Measurements from ENCODE around the gene COL7A1. TPM values are rescaled to one million over a fixed set of nuclear protein-coding genes. Genes with fewer than 3 reads are reported as not detected.

The COL7A1 gene
- polyA plus RNA-seq, 1 of the 3 experiments (the other 2 are of a cell fraction) = 10.8 TPM

DNA sequence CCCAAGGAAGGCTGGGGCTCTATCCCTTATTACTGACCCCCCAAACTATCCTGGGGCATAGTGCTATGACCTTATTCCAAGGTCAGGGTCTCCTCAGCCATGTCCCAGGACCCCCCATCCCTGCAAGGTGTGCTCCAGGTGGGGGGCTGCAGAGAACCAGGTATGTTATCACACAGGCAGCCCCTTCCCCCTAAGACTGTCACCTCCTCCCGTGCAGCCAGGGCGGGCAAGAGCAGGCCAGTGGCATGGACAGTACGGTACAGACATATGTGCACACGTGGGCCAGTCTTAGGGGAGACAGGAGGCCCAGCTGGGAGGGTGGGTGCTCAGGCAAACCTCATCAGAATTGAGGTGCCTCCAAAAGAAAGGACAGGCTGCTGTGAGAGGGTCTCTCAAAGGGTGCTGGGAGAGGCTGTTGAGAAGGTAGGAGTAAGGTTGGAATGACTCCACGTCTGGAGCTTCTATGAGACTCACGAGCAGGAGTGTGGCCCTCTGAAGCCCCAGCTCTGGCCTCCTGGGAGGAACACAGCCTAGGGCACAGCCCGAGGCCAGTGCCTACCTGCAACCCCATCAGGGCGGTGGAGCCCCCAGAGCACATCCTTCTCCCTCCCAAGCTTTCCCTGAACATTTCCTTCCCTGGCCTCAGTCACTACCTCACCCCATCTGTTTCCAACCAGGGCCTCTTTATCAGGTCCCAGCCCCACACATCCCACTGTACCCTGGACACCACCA lies 1.7 kb upstream of the COL7A1 start:
- Histone ChIP-seq H3K27me3 (ENCODE audit: insufficient read depth) (no peaks in the 10 kb centered on the region), H3K36me3 (replicated peaks in 1 of 2; ENCODE audit: control insufficient read depth in 1 of 2, insufficient read depth in 2 of 2, low read length in 1 of 2) (peaks cover 9 to 27% of the 10 kb centered on the region in 2 experiments), H3K27ac (ENCODE audit: low read depth in 2 of 2, low read length in 1 of 2) (peak overlapping the region in 1 of 2 experiments; percentile 96; a peak in 2 of 4 replicates), H3K9me3 (no peaks in the 10 kb centered on the region), H3K4me2 (peak overlapping the region; percentile 82; the same call in 1 of the 2 replicates), H3K79me2 (ENCODE audit: insufficient read depth) (peaks cover 5% of the 10 kb centered on the region; the same call in 1 of the 2 replicates), H3K4me1 (ENCODE audit: control insufficient read depth in 1 of 2, insufficient read depth in 2 of 2, low read depth in 1 of 2, low read length in 1 of 2) (peaks cover 30 to 37% of the 10 kb centered on the region in 2 experiments; a peak in 3 of 4 replicates), H3K9me2 (no peaks in the 10 kb centered on the region), H2AFZ (ENCODE audit: low read depth) (no peak overlapping the region), H3K9ac (no peak overlapping the region), H4K20me1 (ENCODE audit: insufficient read depth) (no peaks in the 10 kb centered on the region), H3F3A (replicated peaks; ENCODE audit: insufficient read depth) (peaks cover 45% of the 10 kb centered on the region), H3K4me3 (ENCODE audit: low read depth in 2 of 2, low read length in 1 of 2) (no peak overlapping the region)
- WGBS (ENCODE audit: low lambda C conversion rate) = 90% methylated on average over 5 of the region's 8 CpGs
- DNase-seq = no peak
- ChIA-PET CTCF (interaction anchor here (1.6 kb wide), 1 partner anchor 39 kb away, joined by 9 read pairs; the partner anchor contains the start of gene SLC26A6), POLR2A (interaction anchor here (0.6 to 1.7 kb wide), 2 partner anchors 65 to 1261 kb away, joined by 3 to 4 read pairs; partner anchors contain the start of gene CELSR3)
- TF ChIP-seq POLR2AphosphoS5 (IDR thresholded peaks at IDR 0.05; ENCODE audit: low read depth, low read length) = no peak
- no peak for TF ChIP-seq RCOR1 (IDR thresholded peaks at IDR 0.05; ENCODE audit: low read length)

DNA sequence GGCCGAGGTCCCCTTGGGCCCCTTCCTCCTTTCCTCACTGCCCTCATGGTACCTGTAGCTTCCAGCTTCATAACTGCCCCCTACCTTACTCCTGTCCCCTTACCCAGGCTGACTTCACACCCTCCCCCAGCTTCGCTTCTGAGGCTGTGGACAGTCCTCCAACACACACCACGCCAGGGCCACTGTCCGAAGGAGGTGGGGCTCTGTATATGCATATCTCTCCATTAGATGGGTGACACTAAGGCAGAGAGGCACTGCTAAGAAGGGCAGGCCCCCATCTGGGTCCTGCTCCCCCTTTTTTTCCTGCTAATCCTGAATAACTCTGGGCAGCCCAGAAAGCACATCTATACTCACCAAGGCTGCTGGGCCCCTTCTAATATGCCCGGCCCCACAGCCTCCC lies 1.0 kb upstream of the COL7A1 start:
- ChIA-PET POLR2A (no interaction called here), CTCF (interaction anchor here (1.6 kb wide), 1 partner anchor 39 kb away, joined by 9 read pairs; the partner anchor contains the start of gene SLC26A6)
- TF ChIP-seq, protein P1, sequence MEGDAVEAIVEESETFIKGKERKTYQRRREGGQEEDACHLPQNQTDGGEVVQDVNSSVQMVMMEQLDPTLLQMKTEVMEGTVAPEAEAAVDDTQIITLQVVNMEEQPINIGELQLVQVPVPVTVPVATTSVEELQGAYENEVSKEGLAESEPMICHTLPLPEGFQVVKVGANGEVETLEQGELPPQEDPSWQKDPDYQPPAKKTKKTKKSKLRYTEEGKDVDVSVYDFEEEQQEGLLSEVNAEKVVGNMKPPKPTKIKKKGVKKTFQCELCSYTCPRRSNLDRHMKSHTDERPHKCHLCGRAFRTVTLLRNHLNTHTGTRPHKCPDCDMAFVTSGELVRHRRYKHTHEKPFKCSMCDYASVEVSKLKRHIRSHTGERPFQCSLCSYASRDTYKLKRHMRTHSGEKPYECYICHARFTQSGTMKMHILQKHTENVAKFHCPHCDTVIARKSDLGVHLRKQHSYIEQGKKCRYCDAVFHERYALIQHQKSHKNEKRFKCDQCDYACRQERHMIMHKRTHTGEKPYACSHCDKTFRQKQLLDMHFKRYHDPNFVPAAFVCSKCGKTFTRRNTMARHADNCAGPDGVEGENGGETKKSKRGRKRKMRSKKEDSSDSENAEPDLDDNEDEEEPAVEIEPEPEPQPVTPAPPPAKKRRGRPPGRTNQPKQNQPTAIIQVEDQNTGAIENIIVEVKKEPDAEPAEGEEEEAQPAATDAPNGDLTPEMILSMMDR (IDR thresholded peaks at IDR 0.05) = no peak
- TF ChIP-seq SIN3A (IDR thresholded peaks at IDR 0.05; ENCODE audit: borderline replicate concordance, low read depth, low read length) = no peak
- TF ChIP-seq EZH2phosphoT487 (IDR thresholded peaks at IDR 0.05; ENCODE audit: borderline replicate concordance, low read depth) = no peak
- TF ChIP-seq, protein P2, sequence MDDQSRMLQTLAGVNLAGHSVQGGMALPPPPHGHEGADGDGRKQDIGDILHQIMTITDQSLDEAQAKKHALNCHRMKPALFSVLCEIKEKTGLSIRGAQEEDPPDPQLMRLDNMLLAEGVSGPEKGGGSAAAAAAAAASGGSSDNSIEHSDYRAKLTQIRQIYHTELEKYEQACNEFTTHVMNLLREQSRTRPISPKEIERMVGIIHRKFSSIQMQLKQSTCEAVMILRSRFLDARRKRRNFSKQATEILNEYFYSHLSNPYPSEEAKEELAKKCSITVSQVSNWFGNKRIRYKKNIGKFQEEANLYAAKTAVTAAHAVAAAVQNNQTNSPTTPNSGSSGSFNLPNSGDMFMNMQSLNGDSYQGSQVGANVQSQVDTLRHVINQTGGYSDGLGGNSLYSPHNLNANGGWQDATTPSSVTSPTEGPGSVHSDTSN (IDR thresholded peaks at IDR 0.05) = no peak
- TF ChIP-seq, protein P3, sequence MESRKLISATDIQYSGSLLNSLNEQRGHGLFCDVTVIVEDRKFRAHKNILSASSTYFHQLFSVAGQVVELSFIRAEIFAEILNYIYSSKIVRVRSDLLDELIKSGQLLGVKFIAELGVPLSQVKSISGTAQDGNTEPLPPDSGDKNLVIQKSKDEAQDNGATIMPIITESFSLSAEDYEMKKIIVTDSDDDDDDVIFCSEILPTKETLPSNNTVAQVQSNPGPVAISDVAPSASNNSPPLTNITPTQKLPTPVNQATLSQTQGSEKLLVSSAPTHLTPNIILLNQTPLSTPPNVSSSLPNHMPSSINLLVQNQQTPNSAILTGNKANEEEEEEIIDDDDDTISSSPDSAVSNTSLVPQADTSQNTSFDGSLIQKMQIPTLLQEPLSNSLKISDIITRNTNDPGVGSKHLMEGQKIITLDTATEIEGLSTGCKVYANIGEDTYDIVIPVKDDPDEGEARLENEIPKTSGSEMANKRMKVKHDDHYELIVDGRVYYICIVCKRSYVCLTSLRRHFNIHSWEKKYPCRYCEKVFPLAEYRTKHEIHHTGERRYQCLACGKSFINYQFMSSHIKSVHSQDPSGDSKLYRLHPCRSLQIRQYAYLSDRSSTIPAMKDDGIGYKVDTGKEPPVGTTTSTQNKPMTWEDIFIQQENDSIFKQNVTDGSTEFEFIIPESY (IDR thresholded peaks at IDR 0.05; ENCODE audit: borderline replicate concordance, low read depth) = no peak
- no peak for TF ChIP-seq ELF1 (IDR thresholded peaks at IDR 0.05)
- no peak for TF ChIP-seq TAF1 (IDR thresholded peaks at IDR 0.05; ENCODE audit: borderline replicate concordance, low read depth, low read length)
- no peak for TF ChIP-seq FOSL2 (IDR thresholded peaks at IDR 0.05; ENCODE audit: borderline replicate concordance, low read depth)
- no peak for TF ChIP-seq NRF1 (IDR thresholded peaks at IDR 0.05; ENCODE audit: low read depth, low read length)
- TF ChIP-seq CHD2 (IDR thresholded peaks at IDR 0.05; ENCODE audit: low read length, partially characterized antibody) = no peak
- TF ChIP-seq RXRA (IDR thresholded peaks at IDR 0.05; ENCODE audit: borderline replicate concordance, low read depth) = no peak
- no peak for TF ChIP-seq GATA2 (CRISPR knock-in tag; IDR thresholded peaks at IDR 0.05)
- TF ChIP-seq SMC3 (IDR thresholded peaks at IDR 0.05; ENCODE audit: low read depth, low read length) = no peak
- TF ChIP-seq, protein P4, sequence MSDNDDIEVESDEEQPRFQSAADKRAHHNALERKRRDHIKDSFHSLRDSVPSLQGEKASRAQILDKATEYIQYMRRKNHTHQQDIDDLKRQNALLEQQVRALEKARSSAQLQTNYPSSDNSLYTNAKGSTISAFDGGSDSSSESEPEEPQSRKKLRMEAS (IDR thresholded peaks at IDR 0.05; ENCODE audit: low read depth) = no peak
- no peak for TF ChIP-seq MEF2A (IDR thresholded peaks at IDR 0.05; ENCODE audit: borderline replicate concordance, low read depth)
- no peak for TF ChIP-seq YY1 (IDR thresholded peaks at IDR 0.05; ENCODE audit: low read depth)
- Histone ChIP-seq H3K36me3 (replicated peaks in 1 of 2; ENCODE audit: control insufficient read depth in 1 of 2, insufficient read depth in 2 of 2, low read length in 1 of 2) (peaks cover 5 to 22% of the 10 kb centered on the region in 2 experiments), H3K4me1 (ENCODE audit: control insufficient read depth in 1 of 2, insufficient read depth in 2 of 2, low read depth in 1 of 2, low read length in 1 of 2) (peaks cover 30 to 37% of the 10 kb centered on the region in 2 experiments; a peak in 3 of 4 replicates), H3K4me2 (peak overlapping the region; percentile 82; the same call in 1 of the 2 replicates), H3F3A (replicated peaks; ENCODE audit: insufficient read depth) (peaks cover 45% of the 10 kb centered on the region), H3K9me3 (no peaks in the 10 kb centered on the region), H2AFZ (ENCODE audit: low read depth) (no peak overlapping the region), H3K9me2 (no peaks in the 10 kb centered on the region), H3K27ac (ENCODE audit: low read depth in 2 of 2, low read length in 1 of 2) (peak overlapping the region in 1 of 2 experiments; percentile 96; a peak in 2 of 4 replicates), H3K27me3 (ENCODE audit: insufficient read depth) (no peaks in the 10 kb centered on the region), H3K4me3 (ENCODE audit: low read depth in 2 of 2, low read length in 1 of 2) (no peak overlapping the region), H3K9ac (no peak overlapping the region), H3K79me2 (ENCODE audit: insufficient read depth) (peaks cover 5% of the 10 kb centered on the region; the same call in 1 of the 2 replicates), H4K20me1 (ENCODE audit: insufficient read depth) (no peaks in the 10 kb centered on the region)
- WGBS (ENCODE audit: low lambda C conversion rate) = 92% methylated on average over 5 of the region's 5 CpGs
- DNase-seq = no peak

Data from SK-N-SH (cell line).